Hepatocyte (in vitro differentiated cells): ENCODE data around the gene NCS1.

Experiments used
- CTCF ChIP-seq: fragments of 200-600 bp; sonication (generic); IDR thresholded peaks from 2 replicates; pipeline ENCODE4 v1.5.1; 2016; ENCODE audit warnings: antibody characterized with exemption, mild to moderate bottlenecking; ENCODE audit not compliant: poor library complexity
- EZH2 ChIP-seq: fragments of 200-600 bp; sonication (generic); IDR thresholded peaks from 2 replicates; pipeline ENCODE4 v1.6.1; 2016; ENCODE audit warnings: antibody characterized with exemption, mild to moderate bottlenecking, borderline replicate concordance
- EZH2phosphoT487 ChIP-seq: fragments of 200-600 bp; sonication (generic); IDR thresholded peaks from one replicate; pipeline ENCODE4 v1.6.1; 2018; ENCODE audit warnings: antibody characterized with exemption, mild to moderate bottlenecking, low read depth, moderate library complexity; ENCODE audit not compliant: unreplicated experiment, severe bottlenecking

- no peak for TF ChIP-seq CTCF
- TF ChIP-seq EZH2 = peak; percentile 68
- no peak for TF ChIP-seq EZH2phosphoT487
Observed at GRCh38 chr9:130265431-130266235, 93.4 kb downstream of the NCS1 start, which contains the start of gene HMCN2.
